GM20431 (cell line): ENCODE data around the gene HOXA5.

ENCODE experiments used
- in situ Hi-C: fragments of 300-500 bp; cut with MseI, MboI; formaldehyde crosslinking; loops from one replicate; pipeline ENCODE4 v1.15.0; 2020; ENCODE audit warnings: low sequenced_read_pairs; ENCODE audit not compliant: unreplicated experiment

Gene HOXA5

GRCh38 chr7:27112955-27113949 lies 30.2 kb downstream of the HOXA5 start:
- in situ Hi-C loops, result no loop called here

DNA sequence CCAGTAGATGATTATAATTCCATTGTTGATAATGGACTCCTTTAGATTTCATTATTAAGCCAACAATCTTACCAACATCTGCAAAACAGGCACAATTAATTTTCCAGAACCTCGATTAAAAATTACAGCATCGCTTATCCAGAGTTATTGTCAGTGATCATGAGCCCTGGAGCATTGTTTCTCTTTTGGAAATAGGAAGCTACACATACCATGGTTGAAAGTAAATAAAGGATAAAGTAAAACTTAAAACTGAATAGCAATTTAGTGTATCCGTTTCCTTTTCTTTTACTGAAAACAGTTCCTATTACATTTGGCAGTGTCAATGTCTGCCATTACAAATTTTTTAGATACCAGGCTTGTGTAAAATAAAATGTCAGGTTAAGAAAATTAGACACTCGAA lies 31.1 kb downstream of the HOXA5 start:
- in situ Hi-C loops, result no loop called here

DNA sequence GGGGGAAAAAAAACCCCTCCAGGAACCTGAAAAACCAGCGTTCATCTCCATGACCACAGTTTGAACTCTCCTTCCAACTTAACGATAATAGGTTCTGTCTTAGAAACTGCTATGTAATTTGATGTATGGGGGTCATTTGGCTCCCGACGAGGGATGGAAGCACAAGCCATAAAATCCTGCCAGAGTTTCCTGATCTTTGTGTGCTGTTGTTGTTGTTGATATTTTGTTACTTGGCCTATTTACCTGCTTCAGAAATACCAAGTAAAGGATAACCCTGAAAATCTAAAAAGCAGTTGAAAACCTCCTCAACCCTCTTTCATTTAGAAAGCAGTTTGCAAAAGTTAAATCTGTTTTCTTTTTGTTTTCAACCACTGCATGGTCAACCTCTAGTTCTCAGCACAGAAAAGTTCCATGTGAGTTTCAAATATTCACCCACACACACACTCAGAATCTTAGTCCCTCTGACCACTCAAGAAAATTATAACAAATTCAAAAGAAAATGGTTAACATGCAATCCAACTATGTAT lies 31.7 kb downstream of the HOXA5 start:
- in situ Hi-C loops, result no loop called here

DNA sequence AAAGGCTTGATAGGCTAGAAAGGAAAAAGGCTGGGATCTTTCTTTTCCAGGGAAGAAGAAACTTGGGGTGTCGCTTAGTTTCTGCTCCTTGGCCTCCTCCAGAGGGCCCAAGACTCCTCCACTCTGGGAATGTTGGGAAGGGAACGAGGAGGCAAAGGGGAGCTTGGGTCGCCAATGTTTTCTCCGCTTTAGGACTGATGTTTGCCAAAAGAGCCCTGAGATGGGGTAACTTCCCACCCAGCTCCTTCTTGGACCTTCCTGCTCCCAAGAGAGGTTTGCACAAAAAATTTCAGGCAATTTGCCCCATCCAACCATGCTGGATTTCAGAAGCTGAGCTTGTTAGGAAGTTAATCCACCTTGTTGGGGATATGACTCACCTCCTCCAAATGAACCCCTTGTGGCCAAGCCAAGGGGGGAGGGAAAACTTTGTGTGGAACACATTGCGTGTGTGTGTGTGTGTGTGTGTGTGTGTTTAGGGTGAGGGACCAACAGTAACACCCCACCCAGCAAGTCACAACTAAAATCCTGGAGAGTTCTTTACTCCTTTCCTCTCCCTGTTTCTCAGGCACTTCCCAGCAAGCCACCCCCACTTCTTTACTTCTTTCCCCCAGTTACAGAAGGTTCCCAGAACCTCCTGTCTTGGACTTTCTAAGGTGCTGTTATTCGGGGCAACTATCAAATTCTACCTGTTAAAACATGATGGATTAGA lies 32.3 kb downstream of the HOXA5 start:
- in situ Hi-C loops, result no loop called here

DNA sequence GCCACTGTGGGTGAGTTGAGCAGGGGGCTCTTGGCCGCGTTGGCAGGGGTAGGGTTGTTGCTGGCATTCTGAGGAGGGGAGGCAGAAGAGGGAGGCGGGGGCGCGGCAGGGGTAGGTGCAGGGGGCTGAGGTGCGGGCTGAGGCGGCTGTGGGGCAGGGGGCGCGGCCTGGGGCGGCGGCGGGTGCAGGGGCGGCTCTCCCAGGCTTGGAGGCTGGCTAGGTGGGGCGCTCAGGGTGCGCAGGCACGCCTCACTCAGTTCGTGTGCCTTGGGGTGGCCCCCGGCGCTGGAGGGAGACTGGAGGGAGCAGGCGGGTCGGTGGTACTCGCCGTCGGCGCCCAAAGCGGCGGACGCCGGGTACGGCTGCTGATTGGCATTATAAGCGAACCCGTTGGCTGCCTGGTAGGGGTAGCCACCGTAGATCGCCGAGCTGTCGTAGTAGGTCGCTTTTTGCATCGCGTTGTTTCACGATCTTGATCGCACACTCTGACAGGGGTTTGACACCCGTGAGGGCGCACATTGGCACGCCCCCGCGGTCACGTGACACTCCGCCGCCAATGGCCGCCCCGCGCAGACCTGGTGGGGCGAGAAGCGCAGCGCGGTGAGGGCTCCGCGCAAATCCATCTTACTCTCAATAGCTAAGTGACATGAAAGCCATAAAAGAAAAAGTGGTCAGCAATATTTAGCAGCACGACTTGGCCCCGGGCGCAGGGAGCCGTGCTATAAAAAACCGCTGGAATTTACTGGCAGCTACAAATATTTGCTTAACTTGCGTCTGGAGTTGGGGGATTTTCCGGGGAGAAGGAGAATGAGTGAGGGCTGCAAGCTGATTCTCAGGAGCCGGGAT lies 33.1 kb downstream of the HOXA5 start:
- in situ Hi-C loops, result no loop called here

DNA sequence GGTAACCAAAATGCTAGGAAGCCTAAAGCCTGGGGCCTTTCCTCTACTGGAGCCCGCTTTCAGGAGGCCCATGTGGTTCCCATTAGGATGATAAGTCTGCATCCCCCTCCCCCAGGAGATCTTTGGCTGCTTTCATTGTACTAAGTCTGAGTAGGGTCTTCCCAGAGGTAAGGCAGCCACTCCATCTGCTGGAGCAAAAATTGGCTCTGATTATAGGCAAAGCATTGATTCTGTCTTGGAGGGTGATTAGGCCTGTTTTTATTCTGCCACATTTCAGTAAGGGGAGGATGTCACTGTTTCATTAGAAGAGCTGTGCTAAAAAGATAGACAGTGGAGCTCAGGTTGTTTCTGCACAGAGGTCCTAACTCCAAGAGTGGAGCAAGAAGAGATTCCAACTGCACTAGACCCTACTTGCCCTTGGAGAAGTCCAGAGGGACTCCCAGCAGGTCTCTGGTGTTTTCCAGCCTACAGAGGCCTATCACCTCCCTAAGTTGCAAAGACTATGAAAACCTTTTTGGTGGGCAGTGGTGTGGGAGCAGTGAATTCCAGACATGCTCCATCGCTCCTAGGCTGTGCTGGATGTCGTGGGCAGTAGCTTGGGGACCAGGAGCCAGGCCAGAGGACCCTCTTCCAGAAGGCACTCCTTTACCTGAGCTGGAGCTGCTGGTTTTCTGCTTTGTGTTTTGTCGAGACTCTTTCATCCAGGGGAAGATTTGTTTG lies 33.9 kb downstream of the HOXA5 start:
- in situ Hi-C loops, result no loop called here

GRCh38 chr7:27108390-27109127 lies 34.9 kb downstream of the HOXA5 start:
- in situ Hi-C loops, result no loop called here

DNA sequence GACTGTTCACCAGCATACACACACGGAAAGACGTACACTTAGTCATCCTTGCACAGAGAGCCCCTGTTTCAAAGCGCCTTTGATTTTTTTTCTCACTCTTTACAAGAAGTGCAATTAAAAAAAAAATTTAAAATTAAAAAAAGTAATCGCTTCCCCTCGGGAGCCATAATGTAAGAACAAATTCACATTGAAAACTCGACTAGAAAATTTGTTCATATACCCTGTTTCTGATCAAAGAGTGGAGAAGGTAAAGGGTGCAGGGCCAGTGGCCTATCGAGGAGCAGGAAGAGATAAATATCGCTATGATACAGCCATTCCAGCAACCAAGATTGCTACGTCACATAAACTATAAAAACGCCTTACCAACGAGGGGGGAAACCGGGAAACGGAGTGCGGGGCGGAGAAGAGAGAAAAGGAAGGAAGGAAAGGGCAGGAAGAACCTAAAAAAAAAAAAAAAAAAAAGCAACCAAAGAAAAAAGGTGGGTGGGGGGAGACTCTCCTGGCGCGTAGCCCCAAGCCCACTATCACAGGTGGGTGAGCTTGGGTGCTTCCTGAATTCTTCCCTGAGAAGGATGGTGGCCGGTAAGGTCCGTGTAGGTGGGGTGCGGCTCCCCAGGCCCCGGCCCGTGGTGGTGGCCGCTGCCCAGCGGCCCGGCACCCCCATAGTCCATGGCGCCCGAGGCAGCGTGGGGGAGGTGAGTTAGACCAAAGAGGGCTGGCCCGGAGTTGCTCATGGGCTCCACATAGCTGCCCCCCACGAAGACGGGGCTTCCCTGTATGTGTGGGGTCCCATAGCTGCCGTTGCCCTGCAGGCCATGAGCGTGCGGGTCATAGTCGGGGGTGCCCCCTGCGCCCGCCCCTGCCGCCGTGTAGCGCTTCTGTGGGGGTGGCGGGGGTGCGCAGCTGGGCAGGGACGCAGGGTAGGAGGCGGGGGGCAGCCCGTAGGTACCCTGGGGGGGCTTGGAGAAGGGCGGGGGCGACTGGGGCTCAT lies 35.8 kb downstream of the HOXA5 start:
- in situ Hi-C loops, result no loop called here

DNA sequence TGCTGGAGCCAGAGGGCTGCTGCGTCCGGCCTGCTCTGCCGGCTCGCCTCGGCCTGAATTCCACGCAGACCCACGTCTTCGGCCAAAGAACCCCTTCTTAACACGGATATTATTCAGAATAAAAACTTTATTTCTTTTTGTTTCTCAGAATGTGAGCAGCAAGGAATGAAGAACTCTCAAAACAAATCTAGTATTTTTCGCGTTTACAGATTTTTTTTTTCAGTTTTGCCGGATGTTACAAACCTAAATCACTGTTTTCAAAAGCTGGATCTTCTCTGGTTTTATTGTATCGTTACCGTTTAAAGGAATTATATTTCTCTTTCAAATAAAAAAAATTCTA lies 36.6 kb downstream of the HOXA5 start:
- in situ Hi-C loops, result no loop called here

- in situ Hi-C loops, result no loop called here
Measured at GRCh38 chr7:27106181-27106900, 37.1 kb downstream of the HOXA5 start.

DNA sequence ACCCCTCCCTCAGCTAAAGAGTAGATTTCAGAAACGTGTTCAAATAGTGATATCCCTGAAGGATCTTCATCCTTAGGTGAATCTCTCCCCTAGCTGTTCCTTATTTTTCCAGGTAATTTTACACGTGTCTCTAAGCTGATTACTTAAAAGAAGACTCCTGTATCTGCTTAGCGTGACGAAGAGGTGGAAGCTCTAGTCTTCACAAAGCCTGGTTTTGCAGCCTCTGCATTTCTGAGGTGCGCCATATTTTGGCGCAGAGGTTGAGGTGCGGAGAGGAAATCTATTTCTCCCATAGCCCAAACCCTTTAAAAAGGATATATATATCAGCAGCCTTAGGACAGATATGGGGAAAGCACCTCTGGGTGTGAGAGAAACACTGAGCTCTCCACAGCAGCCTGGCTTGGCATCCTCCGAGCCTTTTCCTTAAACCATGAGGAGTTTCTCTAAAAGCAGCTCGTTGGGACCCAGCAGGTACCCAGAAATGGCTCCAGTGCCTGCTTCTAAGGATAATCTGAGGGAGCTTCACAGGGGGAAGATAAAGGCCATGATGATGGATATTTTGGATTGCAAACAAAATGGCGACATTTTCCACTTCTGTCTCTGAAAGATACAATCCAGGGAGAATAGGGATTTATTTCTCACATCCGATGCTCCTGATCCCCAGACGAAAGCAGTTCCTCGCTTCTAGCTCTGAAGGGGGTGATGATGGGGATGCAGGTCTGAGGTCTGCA lies 38.0 kb downstream of the HOXA5 start:
- in situ Hi-C loops, result no loop called here

GRCh38 chr7:27104341-27105058 lies 39.0 kb downstream of the HOXA5 start:
- in situ Hi-C loops, result no loop called here

DNA sequence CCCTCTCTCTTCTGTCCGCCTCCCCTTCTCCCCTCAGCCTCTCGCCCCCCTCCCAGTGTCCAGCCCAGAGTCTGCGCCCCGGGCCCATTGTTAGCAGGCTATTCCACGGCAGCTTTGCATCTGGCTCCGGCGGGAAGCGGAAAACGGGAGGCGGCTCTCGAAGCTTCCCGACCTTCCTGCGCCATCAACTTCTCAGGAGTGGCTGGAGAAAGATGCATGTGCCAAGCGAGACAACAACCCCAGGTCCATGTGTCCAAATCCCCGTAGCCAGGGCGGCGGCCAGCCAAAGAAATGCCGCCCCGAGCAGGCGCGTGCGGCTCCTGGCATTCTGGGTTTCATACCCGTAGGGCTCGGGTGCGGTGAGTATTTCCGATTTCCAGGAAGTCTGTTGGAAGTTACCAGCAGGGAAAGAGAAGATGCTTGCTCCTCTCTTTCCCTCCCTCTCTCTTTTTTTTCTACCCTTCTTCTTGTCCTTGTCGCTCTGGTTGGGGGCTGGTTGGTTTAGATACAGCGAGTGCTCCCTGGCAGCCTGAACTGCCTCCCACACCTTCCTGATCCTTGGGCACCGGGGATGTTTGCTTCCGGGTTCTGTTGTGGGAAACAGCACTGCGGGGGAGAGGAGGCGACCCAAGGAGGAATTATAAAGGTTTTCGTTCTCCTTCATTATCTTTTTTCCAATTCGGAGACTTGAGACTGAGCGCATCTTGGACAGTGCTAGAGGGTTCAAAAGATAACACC lies 39.8 kb downstream of the HOXA5 start:
- in situ Hi-C loops, result no loop called here

GRCh38 chr7:27102581-27103442 lies 40.7 kb downstream of the HOXA5 start, which contains the start of gene HOXA2:
HOXA2 (minus strand) TSS chr7:27102683; CDS start chr7:27102500, 183 bp downstream.
- in situ Hi-C loops, result no loop called here
